ENCODE data around the gene SVEP1.

DNA sequence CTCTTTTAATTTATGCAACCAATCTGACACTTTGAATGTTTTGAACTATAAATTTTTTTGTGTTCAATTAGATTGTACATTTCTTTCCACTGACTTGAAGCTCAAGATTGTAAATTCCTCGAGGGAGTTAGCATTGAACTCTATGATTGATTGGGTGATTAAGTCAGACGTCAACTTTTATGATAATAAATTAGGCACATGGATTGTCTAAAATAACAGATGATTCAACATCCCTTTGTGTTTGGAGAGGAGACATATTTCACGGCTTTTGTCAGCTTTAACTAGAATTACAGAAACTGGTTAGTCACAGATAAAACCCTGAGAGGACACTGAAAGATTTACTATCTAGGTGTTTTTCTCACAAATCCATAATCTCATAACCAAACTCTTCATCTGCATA is 209.2 kb downstream of the SVEP1 start:
- TF ChIP-seq, protein P1, sequence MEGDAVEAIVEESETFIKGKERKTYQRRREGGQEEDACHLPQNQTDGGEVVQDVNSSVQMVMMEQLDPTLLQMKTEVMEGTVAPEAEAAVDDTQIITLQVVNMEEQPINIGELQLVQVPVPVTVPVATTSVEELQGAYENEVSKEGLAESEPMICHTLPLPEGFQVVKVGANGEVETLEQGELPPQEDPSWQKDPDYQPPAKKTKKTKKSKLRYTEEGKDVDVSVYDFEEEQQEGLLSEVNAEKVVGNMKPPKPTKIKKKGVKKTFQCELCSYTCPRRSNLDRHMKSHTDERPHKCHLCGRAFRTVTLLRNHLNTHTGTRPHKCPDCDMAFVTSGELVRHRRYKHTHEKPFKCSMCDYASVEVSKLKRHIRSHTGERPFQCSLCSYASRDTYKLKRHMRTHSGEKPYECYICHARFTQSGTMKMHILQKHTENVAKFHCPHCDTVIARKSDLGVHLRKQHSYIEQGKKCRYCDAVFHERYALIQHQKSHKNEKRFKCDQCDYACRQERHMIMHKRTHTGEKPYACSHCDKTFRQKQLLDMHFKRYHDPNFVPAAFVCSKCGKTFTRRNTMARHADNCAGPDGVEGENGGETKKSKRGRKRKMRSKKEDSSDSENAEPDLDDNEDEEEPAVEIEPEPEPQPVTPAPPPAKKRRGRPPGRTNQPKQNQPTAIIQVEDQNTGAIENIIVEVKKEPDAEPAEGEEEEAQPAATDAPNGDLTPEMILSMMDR (optimal IDR thresholded peaks at IDR 0.05 in 1 of 3, IDR thresholded peaks at IDR 0.05 in 1 of 3, conservative IDR thresholded peaks at IDR 0.05 in 1 of 3; ENCODE audit: extremely low read depth in 1 of 3, insufficient read depth in 2 of 3, low read length in 3 of 3), result no peak
- TF ChIP-seq EZH2 (IDR thresholded peaks at IDR 0.05; ENCODE audit: low read length), result no peak

All from keratinocyte (primary cell).